ENCODE data around the gene CDCA8.

The CDCA8 gene

DNA sequence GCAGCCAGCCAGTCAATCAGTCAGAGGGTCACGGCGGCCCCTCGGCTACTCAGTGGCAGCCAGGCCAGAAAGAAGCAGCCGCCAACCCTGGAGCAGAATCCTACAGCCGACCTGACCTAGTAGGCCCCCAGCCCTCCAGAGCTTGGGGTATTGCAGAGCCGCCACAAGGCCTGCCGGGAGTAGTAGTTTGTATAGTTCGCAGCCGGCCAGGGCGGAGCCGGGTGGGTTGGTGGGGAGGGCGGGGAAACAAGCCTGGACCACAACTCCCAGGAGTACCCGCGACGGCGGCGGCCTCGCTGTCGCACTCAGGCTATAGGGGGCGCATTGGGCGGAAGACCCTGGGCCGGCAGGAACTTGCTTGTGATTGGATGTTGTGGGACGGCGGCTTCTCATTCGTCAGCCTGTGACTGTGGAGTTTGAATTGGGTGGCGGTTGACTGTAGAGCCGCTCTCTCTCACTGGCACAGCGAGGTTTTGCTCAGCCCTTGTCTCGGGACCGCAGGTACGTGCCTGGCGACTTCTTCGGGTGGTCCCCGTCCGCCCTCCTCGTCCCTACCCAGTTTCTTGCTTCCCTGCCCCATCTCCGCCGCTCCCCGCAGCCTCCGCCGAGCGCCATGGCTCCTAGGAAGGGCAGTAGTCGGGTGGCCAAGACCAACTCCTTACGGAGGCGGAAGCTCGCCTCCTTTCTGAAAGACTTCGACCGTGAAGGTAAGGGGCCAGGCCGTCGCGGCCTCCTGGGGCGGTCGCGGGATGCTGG is at the start of gene CDCA8:
CDCA8 (plus strand) TSS at position 439 of the 756 bp plus-strand sequence; CDS start at position 614, 175 bp downstream.
- DNase-seq (ENCODE audit: low read depth) = peak; percentile 96

DNA sequence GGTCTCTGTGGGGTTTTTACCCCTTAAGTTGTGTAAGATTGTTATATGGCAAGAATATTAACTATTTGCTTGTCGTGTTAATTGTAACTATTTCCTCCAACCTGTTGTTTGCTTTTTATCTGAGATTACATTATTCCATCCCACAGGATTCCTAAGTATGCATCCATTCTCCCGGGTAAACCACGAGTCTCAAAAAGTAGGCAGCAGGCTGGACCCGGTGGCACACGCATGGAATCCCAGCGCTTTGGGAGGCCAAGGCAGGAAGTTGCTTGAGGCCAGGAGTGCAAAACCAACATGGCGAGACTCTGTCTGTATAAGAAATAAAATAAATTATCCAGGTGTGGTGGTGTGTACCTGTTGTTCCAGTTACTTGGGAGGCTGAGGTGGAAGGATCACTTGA is 45.0 kb upstream of the CDCA8 start:
- DNase-seq (ENCODE audit: low read depth) = no peak

DNA sequence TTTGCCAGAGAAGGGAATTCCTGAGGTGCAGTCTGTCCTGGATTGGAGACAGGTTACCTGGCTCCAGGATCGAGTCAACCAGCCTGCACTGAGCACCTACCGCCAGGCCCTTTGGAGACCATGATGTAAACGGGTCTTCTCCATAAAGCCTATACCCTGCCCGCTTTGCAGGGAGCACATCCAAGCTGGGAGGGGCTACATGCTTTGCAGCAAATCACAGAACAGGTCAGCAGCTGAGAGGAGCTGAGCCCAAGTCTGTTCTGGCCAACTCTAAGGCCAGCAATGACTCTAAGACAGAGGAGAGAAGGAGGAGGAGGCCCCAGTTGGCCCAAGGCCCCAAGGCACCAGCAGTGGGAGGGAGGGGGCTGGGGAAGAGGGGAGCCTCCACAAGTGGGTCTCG is 42.1 kb upstream of the CDCA8 start:
- DNase-seq (ENCODE audit: low read depth) = no peak

DNA sequence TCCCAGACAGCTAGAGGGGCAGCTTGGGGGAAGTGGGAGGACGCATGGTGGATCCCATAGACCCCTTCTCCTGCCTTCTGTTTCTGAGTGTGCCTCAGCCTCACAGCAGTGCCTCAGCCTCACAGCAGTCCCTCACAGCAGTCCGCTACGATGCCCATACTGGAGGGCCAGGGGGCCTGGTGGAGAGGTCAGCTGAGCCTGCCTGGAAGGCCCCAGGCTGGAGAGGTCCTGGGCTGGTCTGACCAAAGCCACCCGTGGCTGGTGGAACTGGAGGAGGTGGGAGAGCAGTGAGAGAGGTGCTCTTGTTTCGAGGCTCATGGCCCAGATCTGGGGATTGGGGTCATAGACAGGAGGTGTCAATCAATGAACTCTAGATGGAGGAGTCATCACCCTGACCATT is 41.6 kb upstream of the CDCA8 start:
- DNase-seq (ENCODE audit: low read depth) = no peak

DNA sequence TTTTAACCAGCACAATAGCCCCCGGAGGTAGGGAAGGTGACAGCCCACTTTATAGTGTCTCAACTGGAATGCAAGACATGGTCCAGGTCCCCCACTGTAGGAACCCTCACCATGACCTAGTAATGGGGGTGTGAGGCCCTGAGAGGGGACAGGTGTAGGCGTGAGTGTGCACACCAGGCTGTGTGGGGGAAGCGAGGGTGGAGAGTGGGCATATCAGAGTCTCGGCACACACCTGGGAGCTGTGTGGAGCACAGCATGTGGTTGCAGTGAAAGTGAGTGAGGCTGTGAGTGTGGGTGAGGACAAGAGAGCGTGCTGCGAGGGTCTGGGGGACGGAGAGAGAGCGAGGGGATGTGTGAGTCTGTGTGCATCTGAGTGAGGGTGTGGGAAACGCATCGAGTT is 40.5 kb upstream of the CDCA8 start:
- no peak for DNase-seq (ENCODE audit: low read depth)

DNA sequence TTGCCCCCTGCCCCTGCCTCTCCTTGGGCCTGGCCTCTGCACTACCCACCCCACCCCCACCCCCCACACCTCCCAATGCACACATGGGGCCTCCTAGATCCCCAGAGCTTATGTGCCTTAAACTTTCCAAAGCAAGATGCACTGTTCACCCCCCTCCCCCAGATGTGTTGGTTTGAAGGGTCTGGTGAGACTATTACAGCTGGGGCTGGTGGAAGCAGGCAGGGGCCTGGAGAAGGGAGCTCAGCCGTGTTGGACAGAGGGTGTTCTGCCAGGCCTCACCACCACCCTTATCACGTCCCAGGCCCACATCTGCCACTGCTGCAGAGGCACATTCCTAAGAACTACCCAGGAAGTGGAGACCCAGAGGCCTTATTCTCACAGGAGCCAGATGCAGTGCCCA is 39.3 kb upstream of the CDCA8 start:
- DNase-seq (ENCODE audit: low read depth) = no peak

DNA sequence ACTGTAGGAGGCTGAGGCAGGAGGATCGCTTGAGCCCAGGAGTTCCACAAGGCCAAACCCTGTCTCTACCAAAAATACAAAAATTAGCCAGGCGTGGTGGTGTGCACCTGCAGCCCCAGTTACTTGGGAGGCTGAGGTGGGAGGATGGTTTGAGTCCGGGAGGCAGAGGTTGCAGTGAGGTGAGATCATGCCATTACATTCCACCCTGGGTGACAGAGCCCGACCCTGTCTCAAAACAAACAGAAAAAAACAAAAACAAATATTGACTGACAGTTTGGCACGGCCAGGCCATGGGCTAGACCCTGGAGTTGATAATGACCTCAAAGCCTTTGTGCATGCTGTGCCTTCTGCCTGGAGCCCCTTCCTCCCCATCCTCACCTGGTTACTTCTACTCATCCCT is 38.4 kb upstream of the CDCA8 start:
- no peak for DNase-seq (ENCODE audit: low read depth)

DNA sequence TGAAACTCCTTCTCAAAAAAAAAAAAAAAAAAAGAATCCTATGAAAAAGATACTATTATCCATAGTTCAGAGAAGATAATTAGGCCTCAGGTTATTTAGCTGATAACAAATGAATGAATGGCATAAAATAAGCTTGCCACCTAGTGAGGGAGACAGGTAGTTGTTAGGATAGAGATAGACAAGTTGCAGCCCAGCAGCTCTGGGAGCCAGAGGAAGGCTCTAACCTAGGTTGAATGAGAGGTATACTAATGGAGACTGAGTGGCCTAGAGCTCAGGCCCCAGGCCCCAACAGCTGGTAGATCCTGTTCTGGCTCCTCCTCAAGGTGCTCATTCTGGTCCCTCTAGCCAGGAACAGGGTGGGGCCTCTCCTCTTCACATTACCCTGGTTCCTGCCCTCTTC is 37.0 kb upstream of the CDCA8 start:
- no peak for DNase-seq (ENCODE audit: low read depth)

DNA sequence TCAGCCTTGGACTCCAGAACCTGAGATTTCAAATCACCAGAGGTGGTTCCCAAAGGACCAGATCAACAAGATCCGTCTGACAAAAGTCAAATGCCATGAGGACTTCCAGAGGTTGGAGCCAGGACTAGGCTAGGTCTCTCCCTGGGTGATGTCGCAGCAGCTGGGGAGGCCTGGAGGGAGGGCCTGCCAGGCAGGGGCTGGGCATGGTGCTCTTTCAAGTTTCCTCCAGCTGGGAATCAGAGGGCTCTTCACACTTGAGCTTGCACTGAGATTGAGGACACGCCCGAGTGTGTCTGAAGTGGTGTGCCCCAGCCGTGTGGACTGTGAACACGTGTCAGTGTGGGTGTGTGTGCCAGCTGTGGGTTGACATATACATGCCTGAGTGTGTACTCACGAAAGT is 36.3 kb upstream of the CDCA8 start:
- DNase-seq (ENCODE audit: low read depth) = no peak

DNA sequence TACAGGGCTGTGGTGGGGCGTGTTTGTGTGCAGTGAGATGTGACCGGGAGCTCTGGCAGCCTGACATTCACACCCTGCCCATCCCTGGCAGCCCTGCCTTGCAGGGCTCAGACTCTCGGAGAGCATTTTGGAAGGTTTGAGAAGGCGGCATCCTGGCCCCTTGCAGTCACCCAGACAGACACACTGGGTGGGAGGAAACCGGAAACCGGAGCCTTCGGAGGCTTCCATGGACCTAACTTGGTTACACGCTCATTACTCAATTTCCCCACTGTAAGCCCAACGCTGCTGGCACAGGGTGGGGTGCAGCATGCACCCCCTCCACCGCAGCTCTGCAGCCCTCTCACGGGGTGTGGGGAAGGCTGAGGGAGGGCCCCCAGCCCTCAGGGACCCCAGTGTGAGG is 35.4 kb upstream of the CDCA8 start:
- DNase-seq (ENCODE audit: low read depth) = no peak

DNA sequence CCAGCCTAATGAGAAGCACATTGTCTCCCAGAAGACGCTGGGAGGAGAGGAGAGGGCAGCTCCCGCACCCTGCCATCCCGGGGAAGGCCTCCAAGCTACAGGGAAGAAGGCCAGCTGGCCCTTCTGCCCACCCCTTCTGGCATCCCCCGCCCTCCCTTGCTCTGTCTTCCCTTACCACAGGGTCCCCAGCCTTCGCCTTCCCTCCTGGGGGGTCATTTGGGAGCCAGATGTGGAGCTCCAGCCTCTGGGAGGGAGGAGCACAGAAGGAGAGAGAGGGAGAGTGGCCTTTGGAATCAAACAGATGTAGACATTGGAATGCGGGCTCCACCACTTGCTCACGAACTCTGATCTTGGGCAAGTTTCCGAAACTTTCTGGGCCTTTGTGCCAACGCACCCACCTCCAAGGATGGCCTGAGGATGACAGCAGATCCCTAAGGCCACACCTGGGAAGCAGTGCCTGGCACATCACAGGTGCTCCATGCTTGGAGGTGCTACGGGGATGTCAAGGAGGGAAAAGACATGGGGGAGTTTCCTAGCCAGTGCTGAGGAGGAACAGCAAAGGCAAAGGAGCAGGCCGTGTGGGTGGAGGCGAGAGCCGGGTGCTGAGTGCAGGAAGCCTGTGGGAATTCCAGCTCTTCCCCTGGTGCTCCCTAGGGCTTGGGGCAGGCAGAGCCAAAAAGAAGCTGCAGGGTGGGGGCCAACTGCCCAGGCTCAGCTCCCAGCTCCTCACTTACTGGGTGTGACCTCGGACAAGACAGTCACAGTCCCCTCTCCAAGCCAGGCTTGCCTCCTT is 34.5 kb upstream of the CDCA8 start:
- no peak for DNase-seq (ENCODE audit: low read depth)

DNA sequence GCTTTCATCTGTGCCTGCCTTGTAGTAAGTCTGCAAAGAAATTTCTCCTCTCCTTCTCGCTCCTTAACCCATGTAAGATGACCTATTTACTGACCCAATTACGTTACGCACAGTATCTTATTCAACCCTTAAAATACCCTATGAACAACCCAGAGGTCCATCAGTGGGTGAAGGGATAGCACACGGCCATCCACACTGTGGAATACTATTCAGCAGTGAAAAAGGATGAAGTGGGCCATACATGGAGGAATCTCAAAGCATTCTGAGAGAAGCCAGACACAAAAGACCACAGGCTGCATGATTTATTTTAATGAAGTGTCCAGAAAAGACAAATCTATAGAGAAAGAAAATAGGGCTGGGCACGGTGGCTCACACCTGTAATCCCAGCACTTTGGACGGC is 33.8 kb upstream of the CDCA8 start:
- no peak for DNase-seq (ENCODE audit: low read depth)

DNA sequence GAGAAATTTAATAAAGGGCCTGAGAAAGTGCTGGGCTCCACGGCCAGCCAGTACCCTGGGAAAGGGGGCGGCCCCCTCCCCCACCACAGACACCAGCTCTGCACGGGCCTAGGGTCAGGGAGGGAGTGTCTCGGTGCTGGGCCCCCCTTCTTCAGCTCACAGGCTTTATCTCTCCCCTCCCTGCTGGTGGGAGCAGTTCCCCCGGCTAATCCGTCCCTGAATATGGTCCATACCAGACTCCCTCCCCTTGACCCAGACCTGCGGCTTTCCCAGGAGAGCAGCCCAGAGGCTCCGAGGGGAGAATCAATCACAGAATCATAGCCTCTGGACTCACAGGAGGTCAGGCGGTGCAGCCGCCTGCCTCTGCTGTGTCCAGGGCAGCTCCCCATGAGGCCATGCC is 31.7 kb upstream of the CDCA8 start:
- DNase-seq (ENCODE audit: low read depth) = no peak

DNA sequence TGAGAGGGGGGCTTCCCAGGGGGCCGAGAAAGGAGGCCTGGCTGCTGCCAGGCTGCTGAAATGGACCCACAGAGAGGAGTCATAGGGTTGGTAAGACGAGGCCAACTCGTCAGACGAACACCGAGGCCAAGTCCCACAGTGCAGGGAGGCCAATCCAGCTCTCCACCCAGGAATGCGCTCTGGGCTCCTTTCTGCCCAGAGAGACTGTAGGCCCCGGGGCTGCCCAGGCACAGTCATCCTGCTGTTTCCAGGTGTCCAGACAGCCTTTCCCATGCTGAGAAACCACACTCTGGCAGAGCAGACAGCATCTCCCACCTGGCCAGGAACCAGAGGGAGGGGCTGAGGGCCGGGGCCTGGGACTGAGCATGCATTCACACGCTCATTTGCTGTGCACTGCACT is 30.9 kb upstream of the CDCA8 start:
- DNase-seq (ENCODE audit: low read depth) = no peak

DNA sequence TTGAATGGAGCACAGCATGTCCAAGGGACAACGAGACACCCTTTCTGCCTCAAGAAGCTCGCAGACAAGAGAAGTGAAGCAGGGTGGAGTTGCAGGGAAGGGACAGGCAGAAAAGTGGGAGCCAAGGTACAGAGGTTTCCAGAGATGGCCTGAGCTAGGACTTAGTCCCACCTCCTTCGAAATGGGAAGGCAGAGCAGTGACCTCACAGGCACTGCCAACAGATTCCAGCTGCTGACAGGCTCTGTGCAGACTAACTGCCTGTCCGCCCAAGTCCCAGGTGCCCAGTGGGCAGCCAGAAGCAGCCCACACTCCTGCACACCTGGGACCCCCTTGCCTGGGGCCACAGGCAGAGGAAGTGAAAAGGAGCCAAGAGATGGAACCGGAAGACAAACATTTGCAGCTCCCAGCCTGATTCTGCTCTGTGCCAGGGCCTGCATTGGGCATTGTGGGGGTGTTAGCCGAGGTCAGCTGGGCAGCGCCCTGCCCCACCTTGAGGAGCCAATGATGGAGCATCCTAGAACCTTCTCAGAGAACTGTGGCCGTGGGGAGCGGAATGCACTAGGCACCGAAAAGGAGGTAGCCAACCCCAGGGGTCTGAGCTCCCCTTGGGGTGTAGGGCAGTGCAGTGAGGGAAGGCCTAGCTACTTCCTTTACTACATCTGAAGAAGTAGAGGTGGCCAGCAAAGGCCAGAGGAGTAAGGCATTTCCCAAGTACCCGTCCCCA is 30.1 kb upstream of the CDCA8 start:
- DNase-seq (ENCODE audit: low read depth) = no peak

DNA sequence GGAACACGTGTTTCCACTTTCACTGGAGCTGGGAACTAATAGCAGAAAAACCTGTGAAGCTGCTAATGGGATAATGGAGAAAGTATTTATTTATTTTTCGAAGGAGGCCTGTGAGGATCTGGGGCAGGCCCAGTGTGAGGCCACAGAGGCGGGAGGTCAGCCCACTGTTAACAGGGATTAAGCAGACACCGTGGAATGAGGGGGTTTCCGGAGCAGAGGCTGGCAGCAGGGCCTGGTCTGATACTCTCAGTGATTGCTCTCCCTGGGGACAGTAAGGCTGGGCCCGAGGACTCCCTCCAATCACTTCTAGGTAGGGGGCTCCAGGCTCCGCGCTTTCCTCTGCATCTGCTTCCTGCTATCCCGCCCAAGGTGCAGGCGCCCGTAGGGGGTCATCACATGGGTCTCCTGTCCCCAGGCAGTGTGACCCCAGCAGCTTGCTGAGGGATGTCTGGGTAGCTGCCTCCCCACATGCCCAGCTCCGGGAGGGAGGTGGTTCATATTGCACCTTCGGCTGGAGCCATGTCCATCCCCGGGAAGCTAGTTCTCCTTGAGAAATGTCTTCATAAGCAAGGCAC is 28.8 kb upstream of the CDCA8 start:
- DNase-seq (ENCODE audit: low read depth) = no peak

DNA sequence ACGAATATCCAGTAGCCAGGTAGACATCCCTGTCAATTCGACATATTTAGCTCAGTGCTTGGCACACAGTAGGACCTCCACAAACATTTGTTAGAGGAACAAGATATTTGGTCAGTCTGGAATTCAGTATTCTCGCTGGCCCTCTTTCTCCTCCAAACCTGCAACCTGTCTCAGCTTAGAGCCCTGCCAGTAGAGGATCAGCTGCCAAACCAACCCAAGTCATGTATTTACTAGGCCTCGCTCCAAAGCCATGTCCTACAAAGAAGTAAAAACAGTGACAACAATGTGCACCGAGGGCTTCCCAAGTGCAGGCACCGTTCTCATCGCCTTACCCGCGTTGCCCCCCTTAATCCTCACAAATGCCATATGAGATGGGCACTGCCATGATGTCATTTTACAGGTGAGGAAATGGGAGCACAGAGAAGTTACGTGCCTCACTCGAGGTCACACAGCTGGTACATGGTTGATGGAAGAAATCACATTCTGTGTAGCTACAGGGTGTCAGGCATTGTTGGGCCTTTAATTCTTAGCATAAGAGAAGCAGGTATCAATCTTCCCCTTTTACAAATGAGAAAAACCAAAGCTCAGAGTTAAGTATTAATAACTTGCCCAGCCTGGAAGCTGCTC is 26.0 kb upstream of the CDCA8 start:
- no peak for DNase-seq (ENCODE audit: low read depth)

DNA sequence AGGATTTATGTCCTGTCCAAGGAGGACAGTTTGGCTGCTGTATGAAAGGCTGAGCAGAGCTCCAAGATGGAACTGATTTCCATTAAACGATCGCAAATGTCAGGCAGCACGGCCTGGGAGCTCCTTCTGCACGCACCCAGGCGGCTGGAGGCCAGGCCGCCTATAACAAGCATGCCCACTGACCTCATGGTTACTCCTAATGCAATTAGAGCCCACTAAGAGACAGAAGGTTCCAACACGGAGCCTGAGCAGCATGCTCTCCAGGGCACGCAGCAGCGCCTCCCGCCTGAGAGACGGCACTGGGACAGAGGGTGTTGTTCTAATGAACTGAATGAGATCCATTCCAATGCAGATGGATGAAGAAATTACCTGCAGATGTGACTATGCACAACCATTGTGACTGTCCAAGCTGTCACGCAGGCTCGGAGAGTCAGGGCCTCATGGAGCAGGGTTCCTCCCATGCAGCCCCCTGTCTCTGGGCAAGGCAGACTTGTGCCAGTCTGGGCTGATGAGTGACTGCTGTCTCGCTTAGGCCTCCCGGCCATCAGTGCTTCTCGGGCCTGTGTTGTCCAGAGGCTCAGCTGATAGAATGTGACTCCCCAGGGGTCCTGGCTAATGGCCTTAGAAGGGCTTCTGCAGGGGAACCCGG is 25.2 kb upstream of the CDCA8 start:
- DNase-seq (ENCODE audit: low read depth) = no peak

DNA sequence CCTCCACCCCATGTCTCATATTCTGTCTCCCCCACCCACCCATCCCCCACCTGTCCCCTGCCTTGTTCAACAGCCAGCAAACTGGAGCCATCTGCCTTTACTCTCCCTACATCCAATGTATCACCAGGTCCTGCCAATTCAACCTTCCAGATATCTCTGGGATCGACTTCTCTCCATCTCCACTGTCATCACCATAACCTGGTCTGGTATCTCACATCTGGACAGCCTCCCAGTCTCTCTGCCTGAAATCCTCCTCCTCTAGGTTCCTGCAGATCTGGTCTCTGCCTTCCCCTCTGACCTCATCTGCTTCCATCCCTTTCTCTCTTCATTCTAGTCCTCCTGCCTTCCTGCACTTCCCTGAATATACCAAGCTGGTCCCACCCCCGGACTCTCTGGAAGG is 22.2 kb upstream of the CDCA8 start:
- DNase-seq (ENCODE audit: low read depth) = no peak

DNA sequence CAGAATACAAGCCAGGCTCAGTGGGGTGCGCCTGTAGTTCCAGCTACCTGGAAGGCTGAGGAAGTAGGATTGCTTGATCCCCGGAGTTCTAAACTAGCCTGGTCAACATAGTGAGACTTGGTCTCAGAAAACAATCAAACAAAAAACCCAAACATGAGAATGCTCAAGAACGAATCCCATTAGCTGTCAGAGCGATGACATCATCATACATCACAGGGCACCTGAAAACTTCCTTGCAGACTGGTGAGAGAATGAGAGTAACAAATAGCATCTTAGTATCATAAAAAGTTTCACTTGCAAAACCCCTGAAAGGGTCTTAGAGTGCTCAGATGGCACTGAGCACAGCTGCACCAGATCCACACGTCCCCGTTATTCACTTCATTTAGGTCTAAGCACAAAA is 21.1 kb upstream of the CDCA8 start:
- no peak for DNase-seq (ENCODE audit: low read depth)

DNA sequence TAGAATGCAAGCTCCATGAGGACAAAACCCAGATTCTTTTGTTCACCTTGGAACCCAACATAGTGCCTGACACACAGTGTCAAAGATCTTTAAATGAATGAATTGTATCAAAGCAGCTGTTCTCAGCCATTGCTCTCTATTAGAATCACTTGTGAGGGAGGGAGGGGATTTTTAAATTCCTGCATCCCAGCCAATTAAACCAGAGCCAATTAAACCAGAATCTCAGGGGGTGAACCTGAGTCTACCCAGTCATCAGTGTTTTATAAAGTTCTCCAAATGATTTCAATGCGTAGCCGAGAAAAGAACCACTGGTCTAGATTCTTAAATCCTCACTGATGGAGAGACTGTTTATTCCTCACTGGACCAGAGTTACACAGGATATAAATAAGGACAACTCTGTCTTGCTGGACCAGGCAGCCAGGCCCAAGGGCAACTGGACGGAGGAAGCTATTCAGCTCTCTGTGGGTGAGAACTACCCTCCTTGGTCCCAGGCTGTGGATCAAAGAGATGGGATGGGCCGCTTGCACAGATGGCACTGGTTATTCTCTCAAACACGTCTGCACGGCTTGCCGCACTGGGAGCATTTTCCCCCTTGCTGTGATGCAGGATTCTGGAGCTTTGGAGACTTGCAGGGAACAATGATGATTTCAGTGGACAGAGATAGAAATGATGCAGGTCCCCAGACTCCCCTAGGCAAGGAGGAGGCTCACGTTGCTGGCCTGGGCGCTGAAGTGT is 20.0 kb upstream of the CDCA8 start:
- DNase-seq (ENCODE audit: low read depth) = no peak
